ENCODE measurements around the gene CUX1. TPM values are rescaled to one million over a fixed set of nuclear protein-coding genes. Genes with fewer than 3 reads are reported as not detected.

CUX1 gene
- total RNA-seq, 4 donors from 2014 or later: 40.0 to 55.9 (median 47.3) TPM

DNA sequence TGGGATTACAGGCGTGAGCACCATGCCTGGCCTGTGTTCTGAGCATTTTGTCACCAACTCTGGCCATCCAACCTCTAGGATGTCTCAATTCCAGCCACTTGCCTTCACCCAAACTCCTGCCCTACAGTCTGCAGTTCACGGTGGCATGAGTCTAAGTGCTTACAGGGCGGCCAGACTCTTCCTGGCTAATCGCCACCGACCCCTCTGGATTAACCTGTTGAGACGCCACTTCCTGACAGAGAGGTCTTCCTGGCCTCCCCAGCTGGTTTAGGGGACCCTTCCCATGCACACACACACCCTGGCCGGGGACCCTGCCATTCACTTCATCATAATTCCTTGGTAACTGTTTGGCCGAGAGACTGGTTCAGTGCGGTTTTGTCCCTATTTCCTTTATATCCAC lies 257.7 kb downstream of the CUX1 start:
- no peak overlapping the region for H3K27ac ChIP-seq
- H3K4me3 ChIP-seq: no peak overlapping the region
- no peaks in the 10 kb centered on the region for H3K27me3 ChIP-seq
- TF ChIP-seq, protein P1, sequence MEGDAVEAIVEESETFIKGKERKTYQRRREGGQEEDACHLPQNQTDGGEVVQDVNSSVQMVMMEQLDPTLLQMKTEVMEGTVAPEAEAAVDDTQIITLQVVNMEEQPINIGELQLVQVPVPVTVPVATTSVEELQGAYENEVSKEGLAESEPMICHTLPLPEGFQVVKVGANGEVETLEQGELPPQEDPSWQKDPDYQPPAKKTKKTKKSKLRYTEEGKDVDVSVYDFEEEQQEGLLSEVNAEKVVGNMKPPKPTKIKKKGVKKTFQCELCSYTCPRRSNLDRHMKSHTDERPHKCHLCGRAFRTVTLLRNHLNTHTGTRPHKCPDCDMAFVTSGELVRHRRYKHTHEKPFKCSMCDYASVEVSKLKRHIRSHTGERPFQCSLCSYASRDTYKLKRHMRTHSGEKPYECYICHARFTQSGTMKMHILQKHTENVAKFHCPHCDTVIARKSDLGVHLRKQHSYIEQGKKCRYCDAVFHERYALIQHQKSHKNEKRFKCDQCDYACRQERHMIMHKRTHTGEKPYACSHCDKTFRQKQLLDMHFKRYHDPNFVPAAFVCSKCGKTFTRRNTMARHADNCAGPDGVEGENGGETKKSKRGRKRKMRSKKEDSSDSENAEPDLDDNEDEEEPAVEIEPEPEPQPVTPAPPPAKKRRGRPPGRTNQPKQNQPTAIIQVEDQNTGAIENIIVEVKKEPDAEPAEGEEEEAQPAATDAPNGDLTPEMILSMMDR (IDR thresholded peaks at IDR 0.05): no peak
- TF ChIP-seq POLR2A (IDR thresholded peaks at IDR 0.05): no peak
- peaks cover 0 to 5% (median 0%) of the 10 kb centered on the region in 3 donors for H3K9me3 ChIP-seq
- no peak for DNase-seq
- WGBS, 2 donors: 97 to 98% methylated on average over 9 of the region's 9 CpGs
- H3K4me1 ChIP-seq: no peaks in the 10 kb centered on the region
- intact Hi-C loops (cut with DNase I): no loop called here
- H3K36me3 ChIP-seq: peaks cover 0 to 56% (median 0%) of the 10 kb centered on the region in 3 donors

DNA sequence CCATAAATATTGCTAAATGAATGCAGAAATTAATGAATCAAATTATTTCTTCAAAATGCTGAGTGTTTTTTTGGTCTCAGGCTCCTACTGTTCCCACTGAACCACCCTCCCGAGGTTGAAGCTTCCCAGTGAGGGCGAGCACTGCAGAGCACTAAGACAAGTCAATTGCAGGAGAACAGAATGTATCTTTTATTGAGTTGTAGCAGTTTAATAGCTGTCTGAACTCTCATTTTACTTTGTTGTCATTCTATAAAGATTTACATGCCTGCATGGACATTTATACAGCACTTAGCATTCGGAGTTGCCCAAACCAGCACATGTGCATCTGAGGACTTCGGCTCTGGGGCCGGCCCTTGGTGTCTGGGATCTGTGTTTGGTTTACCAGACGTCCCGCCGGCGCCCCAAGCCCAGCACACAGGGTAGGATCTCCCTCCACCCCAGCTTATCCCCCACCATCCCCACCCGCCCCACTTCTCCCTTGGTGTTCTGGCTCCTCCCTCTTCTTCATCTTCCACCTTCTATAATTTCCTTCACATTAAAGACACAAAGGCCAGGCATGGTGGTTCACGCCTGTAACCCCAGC lies 258.2 kb downstream of the CUX1 start:
- no peaks in the 10 kb centered on the region for H3K4me1 ChIP-seq

GRCh38 chr7:102077081-102077480 lies 259.7 kb downstream of the CUX1 start:
- Histone ChIP-seq H3K27me3 (no peaks in the 10 kb centered on the region), H3K27ac (no peak overlapping the region), H3K4me3 (no peak overlapping the region), H3K36me3 (peaks cover 0 to 56% (median 0%) of the 10 kb centered on the region in 3 donors), H3K4me1 (no peaks in the 10 kb centered on the region), H3K9me3 (peaks cover 0 to 1% (median 0%) of the 10 kb centered on the region in 3 donors)
- 68 to 80% methylated on average over 5 of the region's 5 CpGs for WGBS, 2 donors
- intact Hi-C loops (cut with DNase I): no loop called here
- no peak for DNase-seq
- TF ChIP-seq POLR2A (IDR thresholded peaks at IDR 0.05): no peak
- TF ChIP-seq, protein P1 (IDR thresholded peaks at IDR 0.05): no peak

More for the DNA sequence above, 258.2 kb downstream of the CUX1 start:
- whole genome bisulfite sequencing, 2 donors: 96 to 100% methylated on average over 2 to 11 of the region's 11 CpGs
- H3K36me3 ChIP-seq: peaks cover 0 to 56% (median 0%) of the 10 kb centered on the region in 3 donors
- no peak for DNase-seq
- no peak overlapping the region for H3K27ac ChIP-seq
- no peak overlapping the region for H3K4me3 ChIP-seq
- intact Hi-C loops (cut with DNase I): no loop called here
- H3K9me3 ChIP-seq: peaks cover 0 to 5% (median 0%) of the 10 kb centered on the region in 3 donors
- no peaks in the 10 kb centered on the region for H3K27me3 ChIP-seq
- TF ChIP-seq, protein P1 (IDR thresholded peaks at IDR 0.05): no peak
- TF ChIP-seq POLR2A (IDR thresholded peaks at IDR 0.05): no peak

DNA sequence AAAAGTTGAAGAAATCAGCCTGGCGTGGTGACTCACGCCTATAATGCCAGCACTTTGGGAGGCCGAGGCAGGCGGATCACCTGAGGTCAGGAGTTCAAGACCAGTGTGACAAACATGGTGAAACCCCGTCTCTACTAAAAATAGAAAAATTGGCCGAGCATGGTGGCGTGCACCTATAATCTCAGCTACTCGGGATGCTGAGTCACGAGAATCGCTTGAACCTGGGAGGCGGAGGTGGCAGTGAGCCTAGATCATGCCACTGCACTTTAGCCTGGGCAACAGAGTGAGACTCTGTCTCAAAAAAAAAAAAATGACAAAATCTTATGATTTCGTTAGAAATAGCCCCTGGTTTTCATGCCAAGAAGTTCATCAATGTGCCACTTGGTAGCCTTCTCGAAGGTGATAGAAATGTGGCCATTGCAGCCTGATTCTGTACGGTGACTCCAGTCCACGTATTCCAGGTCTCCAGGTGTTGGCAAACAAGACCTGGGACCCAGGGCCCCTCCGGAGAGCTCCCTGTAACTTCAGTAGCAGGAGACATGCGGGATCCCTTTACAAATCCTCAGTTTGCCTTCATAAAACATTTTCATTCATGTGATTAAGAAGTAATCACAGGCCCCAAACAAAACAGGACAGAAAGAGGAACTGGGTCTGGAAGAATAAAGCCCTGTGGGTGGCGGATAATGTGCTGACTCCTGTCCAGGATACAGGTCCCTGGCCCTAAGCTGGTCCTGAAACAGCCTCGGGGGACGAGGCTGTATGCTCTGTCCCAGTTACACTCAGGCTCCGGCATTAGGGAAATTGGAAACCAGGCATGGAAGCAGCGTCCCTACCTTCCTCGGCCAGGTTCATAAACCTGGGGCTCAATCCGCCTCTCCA lies 262.0 kb downstream of the CUX1 start:
- WGBS, 2 donors: 73 to 80% methylated on average over 16 to 23 of the region's 24 CpGs
- intact Hi-C loops (cut with DNase I): no loop called here
- DNase-seq: no peak
- Histone ChIP-seq H3K27ac (no peak overlapping the region), H3K4me3 (no peak overlapping the region), H3K36me3 (peaks cover 0 to 48% (median 0%) of the 10 kb centered on the region in 3 donors), H3K9me3 (no peaks in the 10 kb centered on the region), H3K4me1 (no peaks in the 10 kb centered on the region), H3K27me3 (no peaks in the 10 kb centered on the region)
- TF ChIP-seq, protein P1 (IDR thresholded peaks at IDR 0.05): no peak
- no peak for TF ChIP-seq POLR2A (IDR thresholded peaks at IDR 0.05)

DNA sequence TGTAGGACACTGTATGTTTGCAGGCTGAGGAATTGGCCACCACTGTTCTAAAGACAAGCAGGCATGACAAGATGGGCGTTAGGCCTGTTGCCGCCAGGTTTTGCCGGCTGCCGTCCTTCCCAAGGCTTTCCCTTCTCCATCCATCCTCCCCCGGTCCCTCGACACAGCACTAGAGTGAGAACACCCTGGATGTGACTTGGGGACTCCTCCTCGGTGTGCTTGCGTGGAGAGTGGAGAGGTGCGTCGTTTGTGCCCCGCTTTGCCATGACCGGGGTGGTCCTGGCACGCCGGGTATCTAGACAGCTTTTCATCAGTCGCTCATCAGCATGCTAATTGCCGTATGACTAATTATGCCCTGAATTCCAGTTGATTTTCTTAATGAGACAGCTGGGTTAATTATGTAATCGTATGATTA lies 262.6 kb downstream of the CUX1 start:
- Histone ChIP-seq H3K9me3 (no peaks in the 10 kb centered on the region), H3K4me3 (no peak overlapping the region), H3K27ac (no peak overlapping the region), H3K27me3 (no peaks in the 10 kb centered on the region), H3K36me3 (peaks cover 0 to 45% (median 0%) of the 10 kb centered on the region in 3 donors), H3K4me1 (no peaks in the 10 kb centered on the region)
- DNase-seq: no peak
- no peak for TF ChIP-seq POLR2A (IDR thresholded peaks at IDR 0.05)
- TF ChIP-seq, protein P1 (IDR thresholded peaks at IDR 0.05): no peak
- 85 to 86% methylated on average over 12 to 15 of the region's 17 CpGs for WGBS, 2 donors
- intact Hi-C loops (cut with DNase I): no loop called here

Measured in esophagus squamous epithelium (tissue), 5 donors.